HG03060 (cell line): ENCODE data around the gene SPSB1.

Experiments used
- ATAC-seq: cut with Tn5 transposase; IDR thresholded peaks from one replicate; pipeline ENCODE4 v1.9.1; 2021; ENCODE audit warnings: low read depth, moderate number of reproducible peaks; ENCODE audit not compliant: unreplicated experiment

Gene SPSB1

DNA sequence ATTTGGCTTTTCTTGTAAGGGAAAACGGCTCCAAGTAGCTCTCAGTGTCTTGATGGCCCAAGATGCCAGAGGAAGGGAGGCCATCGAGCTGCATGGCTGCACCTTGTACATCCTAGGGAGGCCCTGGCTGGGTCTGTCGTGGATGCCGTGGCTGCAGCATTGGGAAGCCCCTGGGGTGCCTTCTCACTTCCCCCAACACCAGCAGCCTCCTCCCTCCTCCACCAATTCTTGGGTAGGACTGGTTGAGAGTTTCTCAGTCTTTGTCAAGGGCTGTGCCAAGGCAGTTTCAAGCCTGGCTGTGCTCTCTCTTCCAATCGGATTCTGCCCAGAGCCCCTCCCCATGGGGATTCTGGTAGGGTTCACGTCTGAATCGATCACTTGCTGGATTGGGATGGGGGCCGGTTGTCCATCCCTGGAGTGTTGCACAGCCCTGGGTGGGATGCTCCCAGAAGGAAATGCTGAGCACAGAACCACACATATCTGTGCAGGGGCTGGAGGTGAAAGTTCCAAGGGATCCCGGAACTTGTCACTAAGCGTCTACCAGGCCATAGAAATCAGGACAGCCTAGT is 14.0 kb upstream of the SPSB1 start:
- no peak for ATAC-seq

- no peak for ATAC-seq
Observed at GRCh38 chr1:9279172-9279840, 13.4 kb upstream of the SPSB1 start.

DNA sequence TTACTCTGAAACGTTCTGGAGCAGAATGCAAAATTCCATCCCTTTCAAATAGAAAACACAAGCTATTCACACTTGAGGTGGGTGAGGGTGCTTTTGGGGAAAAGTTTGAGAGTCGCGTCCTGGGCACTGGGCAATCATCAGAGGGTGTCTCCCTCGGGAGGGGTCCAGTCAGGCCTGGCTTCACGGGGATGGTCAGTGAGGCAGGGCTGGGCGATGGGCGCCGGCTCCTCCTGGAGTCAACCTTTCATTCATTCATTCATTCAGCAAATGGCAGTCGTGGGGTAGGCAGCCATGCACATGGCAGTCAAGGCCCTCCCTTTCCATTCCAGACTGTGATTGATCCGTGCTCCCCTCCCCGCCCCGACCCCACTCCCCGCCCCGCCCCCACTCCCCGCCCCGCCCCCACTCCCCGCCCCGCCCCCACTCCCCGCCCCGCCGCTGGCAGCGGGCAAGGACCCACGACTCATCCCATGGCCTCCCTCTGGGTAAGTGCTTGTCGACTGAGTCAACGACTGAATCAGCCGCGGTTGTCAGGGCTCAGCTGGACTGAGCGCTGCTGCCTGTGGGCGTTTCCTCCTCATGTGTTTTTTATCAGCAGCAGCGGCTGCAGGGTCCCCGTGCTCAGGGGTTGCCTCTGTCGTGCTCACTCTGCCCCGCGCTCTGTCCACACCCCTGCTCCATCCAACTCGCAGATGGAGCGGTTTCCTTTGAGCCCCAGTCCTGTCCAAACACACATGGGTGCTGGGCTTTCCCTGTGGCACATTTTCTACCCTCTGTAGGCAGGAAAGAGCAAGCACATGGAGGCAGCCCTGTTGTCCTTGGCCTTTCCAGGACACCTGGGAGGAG is 12.5 kb upstream of the SPSB1 start:
- ATAC-seq: no peak

GRCh38 chr1:9281071-9281827 is 11.4 kb upstream of the SPSB1 start:
- ATAC-seq: no peak

- no peak for ATAC-seq
Observed at GRCh38 chr1:9281908-9282695, 10.6 kb upstream of the SPSB1 start.

- ATAC-seq: no peak
Observed at GRCh38 chr1:9282696-9282955, 10.1 kb upstream of the SPSB1 start.

DNA sequence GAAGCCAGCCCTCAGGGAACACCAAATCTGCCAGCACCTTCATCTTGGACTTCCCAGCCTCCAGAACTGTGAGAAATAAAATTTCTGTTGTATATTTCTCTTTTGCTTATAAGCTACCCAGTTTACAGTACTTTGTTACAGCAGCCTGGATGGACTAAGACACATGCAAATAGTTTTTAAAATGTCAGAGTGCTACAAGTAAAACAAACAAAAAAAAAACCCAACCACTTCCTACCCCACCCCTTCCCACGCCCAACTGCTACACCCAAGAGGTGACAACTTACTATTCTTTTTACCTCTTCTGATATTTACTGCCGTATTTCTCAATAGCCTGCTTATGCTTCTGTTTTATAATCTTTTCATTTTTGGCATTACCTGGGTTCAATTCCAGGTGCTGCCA is 8.6 kb upstream of the SPSB1 start:
- no peak for ATAC-seq

- ATAC-seq: no peak
Observed at GRCh38 chr1:9286556-9286955, 6.1 kb upstream of the SPSB1 start.

GRCh38 chr1:9289090-9289534 is 3.6 kb upstream of the SPSB1 start:
- no peak for ATAC-seq

GRCh38 chr1:9289711-9290485 is 2.8 kb upstream of the SPSB1 start:
- ATAC-seq: no peak

GRCh38 chr1:9291914-9292360 is 757 bp upstream of the SPSB1 start:
- no peak for ATAC-seq

DNA sequence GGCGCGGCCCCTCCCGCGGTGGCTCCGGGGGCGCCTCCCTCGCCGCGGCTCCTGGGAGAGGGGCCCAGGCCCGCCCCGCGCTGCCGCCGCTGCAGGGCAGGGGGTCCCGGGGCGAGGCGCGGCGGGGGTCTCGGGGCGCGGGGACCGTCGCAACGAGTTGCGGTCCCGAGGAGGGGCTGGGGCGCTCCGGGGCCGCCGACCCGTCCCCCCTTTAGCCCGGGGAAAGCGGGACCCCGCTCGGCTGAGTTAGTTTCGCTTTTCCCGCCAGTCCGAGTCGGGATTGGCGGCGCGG is 493 bp downstream of the SPSB1 start:
- no peak for ATAC-seq

GRCh38 chr1:9293533-9294404 is 1.1 kb downstream of the SPSB1 start:
- no peak for ATAC-seq

DNA sequence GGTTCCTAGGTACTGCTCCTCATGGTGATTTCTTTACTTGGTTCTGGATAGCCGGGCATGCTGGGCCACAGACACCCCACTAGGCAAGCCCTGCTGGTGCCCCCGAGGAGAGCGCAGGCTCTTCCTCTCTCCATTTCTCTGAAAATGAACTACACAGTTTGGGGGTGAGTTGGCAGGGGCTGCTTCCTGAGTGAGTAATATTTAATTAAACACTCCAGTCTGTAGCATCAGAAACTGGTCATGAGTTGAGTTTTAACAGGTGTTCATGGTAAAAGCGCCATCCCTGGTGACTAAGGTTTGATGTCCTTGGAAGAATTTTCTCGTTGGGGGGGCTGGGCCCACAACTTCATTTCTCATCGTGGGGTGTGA is 1.7 kb downstream of the SPSB1 start:
- no peak for ATAC-seq

GRCh38 chr1:9294910-9295636 is 2.4 kb downstream of the SPSB1 start:
- no peak for ATAC-seq

- ATAC-seq: no peak
Observed at GRCh38 chr1:9295884-9296283, 3.2 kb downstream of the SPSB1 start.

DNA sequence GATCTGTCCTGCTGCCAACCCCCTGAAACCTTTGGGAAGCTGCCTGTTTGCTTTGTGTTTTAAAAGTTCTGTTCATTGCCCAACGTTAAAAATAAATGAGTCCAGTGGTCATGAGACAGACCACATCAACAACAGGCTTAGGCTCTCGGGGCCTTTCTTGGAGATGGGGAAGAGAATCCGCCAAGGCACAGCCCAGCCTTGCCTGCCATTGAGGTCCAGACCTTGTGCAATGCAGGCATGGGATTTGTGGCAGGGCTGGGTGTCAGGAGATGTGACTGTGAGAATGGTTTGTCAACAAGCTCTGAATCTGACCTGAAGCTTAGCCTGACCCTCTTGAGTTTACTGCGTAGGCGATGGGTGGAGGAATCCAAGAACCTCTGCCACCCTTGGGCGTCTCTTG is 4.2 kb downstream of the SPSB1 start:
- ATAC-seq: no peak

DNA sequence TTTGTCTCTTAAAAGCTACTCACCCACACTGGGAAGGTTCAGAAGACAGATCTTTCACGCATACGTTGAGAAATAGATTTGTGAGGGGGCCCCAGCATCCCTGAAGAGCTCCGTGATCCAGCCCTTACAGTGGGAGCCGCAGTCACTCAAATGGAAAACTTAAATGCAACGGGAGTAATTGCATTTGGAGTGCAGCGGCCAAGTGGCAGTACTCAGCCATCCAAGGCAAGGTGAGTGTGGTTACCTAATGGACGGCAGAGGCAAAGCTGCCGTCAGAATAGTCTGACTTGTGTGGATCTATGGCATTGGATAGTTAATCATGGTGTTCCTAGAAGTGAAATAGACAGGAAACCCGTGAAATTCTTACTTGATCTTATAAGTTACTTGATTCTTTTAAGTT is 5.1 kb downstream of the SPSB1 start:
- no peak for ATAC-seq
